HEK293 (cell line): ENCODE results near the gene PTPN3.

Experiments used
- CTCF ChIA-PET: fragments of 350-600 bp; formaldehyde crosslinking; extraction: SDS; loops from one replicate; lab custom pipeline; 2021; ENCODE audit warnings: antibody characterized with exemption; lab: Yijun Ruan, JAX
- POLR2A ChIA-PET: fragments of 300-600 bp; formaldehyde crosslinking; extraction: SDS; loops from one replicate; lab custom pipeline; 2020; ENCODE audit warnings: antibody characterized with exemption, inconsistent platforms; lab: Yijun Ruan, JAX
- H3K27ac ChIP-seq: fragments of 200-500 bp; sonication (Bioruptor generic); 2 replicates; pipeline ENCODE4 v1.5.1; 2014; ENCODE audit warnings: low read depth, low read length, control low read depth, inconsistent platforms; ENCODE audit errors: extremely low read depth
- H3K36me3 ChIP-seq, 2 experiments: fragments of 200-500 bp in 1 of 2; sonication (Bioruptor generic) in 1 of 2; 1 replicate in 1 of 2; 2 replicates in 1 of 2; pipeline ENCODE4 v1.5.1; 2014 to 2017; ENCODE audit warnings: inconsistent platforms in 2 of 2, low read length in 2 of 2; ENCODE audit not compliant: control insufficient read depth in 2 of 2, insufficient read depth in 1 of 2
- H3K4me1 ChIP-seq: fragments of 200-500 bp; sonication (Bioruptor generic); 2 replicates; pipeline ENCODE4 v1.5.1; 2014; ENCODE audit warnings: mild to moderate bottlenecking, low read length, inconsistent platforms; ENCODE audit not compliant: control insufficient read depth, insufficient read depth
- H3K4me3 ChIP-seq: 2 replicates; pipeline ENCODE4 v1.5.1; 2011; ENCODE audit warnings: low read depth, mild to moderate bottlenecking, control low read depth, low read length, moderate library complexity
- H3K9me3 ChIP-seq: fragments of 200-500 bp; sonication (Bioruptor generic); 2 replicates; pipeline ENCODE4 v1.5.1; 2014; ENCODE audit warnings: low read depth, low read length, inconsistent platforms; ENCODE audit not compliant: control insufficient read depth, insufficient read depth
- ATF2 ChIP-seq: fragments of 450-650 bp; formaldehyde crosslinking; IDR thresholded peaks from 2 replicates; pipeline ENCODE4 v1.5.1; 2016; ENCODE audit warnings: missing biosample characterization, missing genetic modification characterization, low read depth
- BCL6B ChIP-seq: fragments of 450-650 bp; formaldehyde crosslinking; IDR thresholded peaks from 2 replicates; pipeline ENCODE4 v1.5.1; 2017; ENCODE audit warnings: missing biosample characterization, missing genetic modification characterization
- FEZF1 ChIP-seq: fragments of 450-650 bp; formaldehyde crosslinking; IDR thresholded peaks from 2 replicates; pipeline ENCODE4 v1.5.1; 2016; ENCODE audit warnings: missing biosample characterization, missing genetic modification characterization
- KLF10 ChIP-seq: fragments of 450-650 bp; IDR thresholded peaks from 2 replicates; pipeline ENCODE4 v1.5.1; 2018; ENCODE audit warnings: missing biosample characterization, mild to moderate bottlenecking, missing genetic modification characterization
- PRDM1 ChIP-seq: fragments of 450-650 bp; formaldehyde crosslinking; IDR thresholded peaks from 2 replicates; pipeline ENCODE4; 2016; ENCODE audit warnings: missing biosample characterization, missing genetic modification characterization
- PRDM4 ChIP-seq: fragments of 450-650 bp; formaldehyde crosslinking; IDR thresholded peaks from 2 replicates; pipeline ENCODE4 v1.5.1; 2017; ENCODE audit warnings: missing biosample characterization, missing genetic modification characterization
- ZBTB44 ChIP-seq: fragments of 450-650 bp; IDR thresholded peaks from 2 replicates; pipeline ENCODE4 v1.5.1; 2018; ENCODE audit warnings: missing biosample characterization, mild to moderate bottlenecking, missing genetic modification characterization
- ZNF26 ChIP-seq: fragments of 450-650 bp; formaldehyde crosslinking; IDR thresholded peaks from 2 replicates; pipeline ENCODE4 v1.5.1; 2016; ENCODE audit warnings: missing biosample characterization, missing genetic modification characterization
- ZNF362 ChIP-seq: fragments of 450-650 bp; formaldehyde crosslinking; IDR thresholded peaks from 2 replicates; pipeline ENCODE4 v1.5.1; 2016; ENCODE audit warnings: missing biosample characterization, missing genetic modification characterization
- ZNF391 ChIP-seq: fragments of 450-650 bp; formaldehyde crosslinking; IDR thresholded peaks from 2 replicates; pipeline ENCODE4 v1.5.1; 2016; ENCODE audit warnings: low read depth, missing biosample characterization, missing genetic modification characterization, borderline replicate concordance
- ZNF530 ChIP-seq: fragments of 450-650 bp; formaldehyde crosslinking; IDR thresholded peaks from 2 replicates; pipeline ENCODE4 v1.5.1; 2016; ENCODE audit warnings: low read depth, missing biosample characterization, missing genetic modification characterization
- ZNF596 ChIP-seq: fragments of 450-650 bp; IDR thresholded peaks from 2 replicates; pipeline ENCODE4 v1.5.0; 2018; ENCODE audit warnings: missing biosample characterization, mild to moderate bottlenecking, missing genetic modification characterization, moderate library complexity
- ZNF692 ChIP-seq: fragments of 450-650 bp; formaldehyde crosslinking; IDR thresholded peaks from 2 replicates; pipeline ENCODE4 v1.5.1; 2016; ENCODE audit warnings: missing biosample characterization, missing genetic modification characterization
- ZNF776 ChIP-seq: fragments of 450-650 bp; formaldehyde crosslinking; IDR thresholded peaks from 2 replicates; pipeline ENCODE4 v1.5.0; 2017; ENCODE audit warnings: missing biosample characterization, missing genetic modification characterization, borderline replicate concordance

The PTPN3 gene

GRCh38 chr9:109421026-109421970 is 76.8 kb downstream of the PTPN3 start:
- Histone ChIP-seq H3K4me1 (no peaks in the 10 kb centered on the region), H3K4me3 (no peak overlapping the region), H3K36me3 (peaks cover 0 to 47% of the 10 kb centered on the region in 2 experiments; a peak in 1 of 3 replicates), H3K9me3 (no peaks in the 10 kb centered on the region), H3K27ac (no peak overlapping the region)
- TF ChIP-seq PRDM4 (no peak), BCL6B (no peak), ZNF530 (no peak), ATF2 (tag by site-specific recombination) (no peak), ZBTB44 (tag by site-specific recombination) (no peak), FEZF1 (tag by site-specific recombination) (no peak), ZNF596 (tag by site-specific recombination) (no peak), ZNF26 (tag by site-specific recombination) (no peak), ZNF391 (tag by site-specific recombination) (no peak), KLF10 (tag by site-specific recombination) (no peak), PRDM1 (tag by site-specific recombination) (no peak), ZNF692 (tag by site-specific recombination) (no peak), ZNF362 (tag by site-specific recombination) (no peak), ZNF776 (tag by site-specific recombination) (no peak)
- ChIA-PET CTCF (interaction anchor here (0.6 to 2.5 kb wide), 6 partner anchors 12 to 574 kb away, joined by 3 to 14 read pairs (median 4); no protein-coding TSS in a partner anchor), POLR2A (no interaction called here)
